GM21381 (cell line): ENCODE results near the gene TSPY8.
"Not testable (repeated sequence)": the region's sequence is repeated elsewhere in the genome, so short reads cannot be mapped to it uniquely, and the experiment has no call there.

ENCODE experiments used
- ATAC-seq: cut with Tn5 transposase; IDR thresholded peaks from one replicate; pipeline ENCODE4 v1.9.1; 2021; ENCODE audit warnings: mild to moderate bottlenecking, moderate library complexity; ENCODE audit not compliant: unreplicated experiment

The TSPY8 gene

GRCh38 chrY:9357497-9357896 lies at the start of gene TSPY8:
TSS of gene TSPY8 (plus strand) at chrY:9357797. CDS start at chrY:9357843, 46 bp downstream.
- ATAC-seq, result not testable (repeated sequence)

GRCh38 chrY:9320996-9321395 lies 36.6 kb upstream of the TSPY8 start:
- ATAC-seq, result no peak

GRCh38 chrY:9337164-9337563 lies 20.4 kb upstream of the TSPY8 start, which contains the start of gene TSPY4:
TSS of gene TSPY4 (plus strand) at chrY:9337464. CDS start at chrY:9337510, 46 bp downstream.
- not testable (repeated sequence) for ATAC-seq

- ATAC-seq, result not testable (repeated sequence)
These were observed 38.9 kb downstream of the TSPY8 start for GRCh38 chrY:9396527-9396926.

- ATAC-seq, result not testable (repeated sequence)
These were observed 40.5 kb downstream of the TSPY8 start, which contains the start of gene TSPY3 for GRCh38 chrY:9398121-9398520. TSS of gene TSPY3 (plus strand) at chrY:9398421. CDS start at chrY:9398467, 46 bp downstream.
